ENCODE results near the gene MTMR11.

The MTMR11 gene

DNA sequence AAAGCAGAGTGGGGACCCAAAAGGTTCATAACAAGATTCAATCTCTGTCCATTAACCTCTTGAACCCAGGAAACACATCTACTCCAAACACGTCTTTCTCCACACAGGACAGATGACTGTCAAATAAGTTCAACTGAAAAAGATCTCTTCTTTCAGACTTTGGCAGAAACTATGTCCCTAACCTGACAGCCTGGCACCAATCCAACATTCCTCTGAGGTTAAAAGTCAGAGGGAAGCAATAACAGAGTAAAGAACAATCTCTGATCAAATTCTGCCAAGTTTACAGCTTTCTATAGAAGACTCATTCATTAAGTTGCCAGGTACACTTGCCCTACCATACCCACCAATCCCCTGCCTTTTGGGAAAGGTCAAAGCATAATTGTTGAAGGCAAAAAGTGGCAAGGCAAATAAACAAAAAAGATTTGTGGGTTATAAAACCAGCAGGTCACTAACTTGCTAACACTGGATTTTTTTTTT, 41.9 kb upstream of the MTMR11 start:
- Histone ChIP-seq H2AFZ (ENCODE audit: low read depth, low read length) (no peak overlapping the region), H3K27ac (ENCODE audit: low read length) (no peak overlapping the region), H3K4me2 (ENCODE audit: insufficient read depth, low read length) (no peak overlapping the region)

DNA sequence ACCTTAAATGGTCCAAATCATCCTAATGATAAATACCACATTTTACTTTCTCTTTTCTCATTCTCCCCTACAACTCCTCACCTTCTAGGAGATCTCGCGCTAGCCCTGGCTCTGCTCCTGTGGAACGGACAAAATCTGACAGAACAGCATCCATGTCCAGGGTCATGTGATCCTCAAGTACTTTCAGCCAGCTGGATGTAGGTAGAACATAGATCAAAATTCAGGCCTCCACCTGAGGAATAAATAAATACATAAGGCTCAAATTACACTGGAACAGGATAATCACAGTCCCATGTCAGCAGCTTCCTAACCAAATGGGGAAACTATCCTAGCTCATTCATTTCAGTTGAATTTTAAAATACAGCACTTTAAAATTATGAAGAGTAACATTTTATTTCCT, 40.7 kb upstream of the MTMR11 start:
- DNase-seq: no peak
- TF ChIP-seq, protein P1, sequence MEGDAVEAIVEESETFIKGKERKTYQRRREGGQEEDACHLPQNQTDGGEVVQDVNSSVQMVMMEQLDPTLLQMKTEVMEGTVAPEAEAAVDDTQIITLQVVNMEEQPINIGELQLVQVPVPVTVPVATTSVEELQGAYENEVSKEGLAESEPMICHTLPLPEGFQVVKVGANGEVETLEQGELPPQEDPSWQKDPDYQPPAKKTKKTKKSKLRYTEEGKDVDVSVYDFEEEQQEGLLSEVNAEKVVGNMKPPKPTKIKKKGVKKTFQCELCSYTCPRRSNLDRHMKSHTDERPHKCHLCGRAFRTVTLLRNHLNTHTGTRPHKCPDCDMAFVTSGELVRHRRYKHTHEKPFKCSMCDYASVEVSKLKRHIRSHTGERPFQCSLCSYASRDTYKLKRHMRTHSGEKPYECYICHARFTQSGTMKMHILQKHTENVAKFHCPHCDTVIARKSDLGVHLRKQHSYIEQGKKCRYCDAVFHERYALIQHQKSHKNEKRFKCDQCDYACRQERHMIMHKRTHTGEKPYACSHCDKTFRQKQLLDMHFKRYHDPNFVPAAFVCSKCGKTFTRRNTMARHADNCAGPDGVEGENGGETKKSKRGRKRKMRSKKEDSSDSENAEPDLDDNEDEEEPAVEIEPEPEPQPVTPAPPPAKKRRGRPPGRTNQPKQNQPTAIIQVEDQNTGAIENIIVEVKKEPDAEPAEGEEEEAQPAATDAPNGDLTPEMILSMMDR (IDR thresholded peaks at IDR 0.05; ENCODE audit: borderline replicate concordance, extremely low read depth, low read length, poor library complexity, severe bottlenecking): no peak
- TF ChIP-seq EZH2 (IDR thresholded peaks at IDR 0.05; ENCODE audit: borderline replicate concordance, low read depth, low read length, severe bottlenecking): no peak
- Histone ChIP-seq H3K9ac (ENCODE audit: low read depth, low read length) (no peak overlapping the region), H3K4me1 (ENCODE audit: insufficient read depth, low read length) (no peaks in the 10 kb centered on the region), H3K9me3 (ENCODE audit: insufficient read depth, low read length, severe bottlenecking) (no peaks in the 10 kb centered on the region), H3K4me3 (ENCODE audit: low read depth in 1 of 2, low read length in 2 of 2) (no peak overlapping the region), H3K36me3 (ENCODE audit: insufficient read depth, low read length) (no peaks in the 10 kb centered on the region), H2AFZ (ENCODE audit: low read depth, low read length) (no peak overlapping the region), H3K4me2 (ENCODE audit: insufficient read depth, low read length) (no peak overlapping the region), H4K20me1 (ENCODE audit: insufficient read depth, low read length) (no peaks in the 10 kb centered on the region), H3K79me2 (ENCODE audit: insufficient read depth, low read length) (no peaks in the 10 kb centered on the region), H3K27ac (ENCODE audit: low read length) (no peak overlapping the region), H3K27me3 (ENCODE audit: insufficient read depth, low read length, poor library complexity) (no peaks in the 10 kb centered on the region)
- no peak for ATAC-seq (ENCODE audit: insufficient read depth, low read depth)

More for the DNA sequence above, 41.9 kb upstream of the MTMR11 start:
- no peaks in the 10 kb centered on the region for H3K27me3 ChIP-seq (ENCODE audit: insufficient read depth, low read length, poor library complexity)
- H3K9ac ChIP-seq (ENCODE audit: low read depth, low read length): no peak overlapping the region
- ATAC-seq (ENCODE audit: insufficient read depth, low read depth): no peak
- no peak for TF ChIP-seq EZH2 (IDR thresholded peaks at IDR 0.05; ENCODE audit: borderline replicate concordance, low read depth, low read length, severe bottlenecking)
- TF ChIP-seq, protein P1 (IDR thresholded peaks at IDR 0.05; ENCODE audit: borderline replicate concordance, extremely low read depth, low read length, poor library complexity, severe bottlenecking): no peak
- H3K36me3 ChIP-seq (ENCODE audit: insufficient read depth, low read length): no peaks in the 10 kb centered on the region
- H3K79me2 ChIP-seq (ENCODE audit: insufficient read depth, low read length): no peaks in the 10 kb centered on the region
- DNase-seq: no peak
- no peaks in the 10 kb centered on the region for H3K9me3 ChIP-seq (ENCODE audit: insufficient read depth, low read length, severe bottlenecking)
- H3K4me3 ChIP-seq (ENCODE audit: low read depth in 1 of 2, low read length in 2 of 2): no peak overlapping the region
- no peaks in the 10 kb centered on the region for H4K20me1 ChIP-seq (ENCODE audit: insufficient read depth, low read length)
- H3K4me1 ChIP-seq (ENCODE audit: insufficient read depth, low read length): no peaks in the 10 kb centered on the region

DNA sequence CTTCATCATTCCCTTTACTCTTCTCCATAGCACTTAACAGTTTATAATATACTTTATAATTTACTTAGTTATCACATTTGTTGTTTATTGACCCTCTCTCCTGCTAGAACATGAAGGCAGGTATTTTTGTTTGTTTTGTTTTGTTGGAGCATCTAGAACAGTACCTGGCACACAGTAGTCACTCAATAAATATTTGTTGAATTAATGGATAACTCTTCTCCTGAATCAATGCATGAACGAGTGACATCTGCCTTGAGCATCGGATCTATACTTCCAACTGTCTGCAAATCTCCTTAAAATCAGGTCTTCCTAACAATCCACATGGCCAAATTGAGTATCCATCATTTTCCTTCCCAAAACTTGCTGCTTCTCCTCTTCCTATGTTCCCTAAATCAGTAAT, 35.9 kb upstream of the MTMR11 start:
- Histone ChIP-seq H3K79me2 (ENCODE audit: insufficient read depth, low read length) (no peaks in the 10 kb centered on the region), H4K20me1 (ENCODE audit: insufficient read depth, low read length) (no peaks in the 10 kb centered on the region), H3K27me3 (ENCODE audit: insufficient read depth, low read length, poor library complexity) (no peaks in the 10 kb centered on the region), H3K4me3 (ENCODE audit: low read depth in 1 of 2, low read length in 2 of 2) (no peak overlapping the region), H3K9me3 (ENCODE audit: insufficient read depth, low read length, severe bottlenecking) (no peaks in the 10 kb centered on the region), H3K4me1 (ENCODE audit: insufficient read depth, low read length) (no peaks in the 10 kb centered on the region), H2AFZ (ENCODE audit: low read depth, low read length) (no peak overlapping the region), H3K9ac (ENCODE audit: low read depth, low read length) (no peak overlapping the region), H3K4me2 (ENCODE audit: insufficient read depth, low read length) (no peak overlapping the region), H3K36me3 (ENCODE audit: insufficient read depth, low read length) (no peaks in the 10 kb centered on the region), H3K27ac (ENCODE audit: low read length) (no peak overlapping the region)
- no peak for ATAC-seq (ENCODE audit: insufficient read depth, low read depth)
- TF ChIP-seq EZH2 (IDR thresholded peaks at IDR 0.05; ENCODE audit: borderline replicate concordance, low read depth, low read length, severe bottlenecking): no peak
- TF ChIP-seq, protein P1 (IDR thresholded peaks at IDR 0.05; ENCODE audit: borderline replicate concordance, extremely low read depth, low read length, poor library complexity, severe bottlenecking): no peak
- DNase-seq: no peak

DNA sequence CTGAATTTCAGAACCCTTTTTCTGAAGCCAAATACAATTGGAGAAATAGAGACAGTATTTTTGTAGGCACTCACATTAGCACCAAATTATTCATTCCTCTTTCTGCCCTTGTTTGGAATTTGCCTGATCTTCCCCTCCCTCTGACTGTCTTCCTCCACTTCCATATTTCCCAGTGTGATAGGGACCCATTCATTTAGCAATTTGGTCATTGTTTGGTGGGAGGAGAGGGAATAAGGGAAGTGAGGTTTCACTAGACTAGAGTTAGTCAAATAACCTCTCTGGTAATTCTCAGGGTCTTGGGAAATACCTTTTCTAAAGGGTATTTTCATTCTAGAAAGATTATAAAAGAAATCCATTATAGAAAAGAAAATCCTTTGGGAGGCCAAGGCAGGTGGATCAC, 31.0 kb upstream of the MTMR11 start:
- Histone ChIP-seq H3K9me3 (ENCODE audit: insufficient read depth, low read length, severe bottlenecking) (no peaks in the 10 kb centered on the region), H3K9ac (ENCODE audit: low read depth, low read length) (no peak overlapping the region), H3K4me3 (ENCODE audit: low read depth in 1 of 2, low read length in 2 of 2) (no peak overlapping the region), H3K4me2 (ENCODE audit: insufficient read depth, low read length) (no peak overlapping the region), H3K36me3 (ENCODE audit: insufficient read depth, low read length) (no peaks in the 10 kb centered on the region), H4K20me1 (ENCODE audit: insufficient read depth, low read length) (no peaks in the 10 kb centered on the region), H3K27me3 (ENCODE audit: insufficient read depth, low read length, poor library complexity) (no peaks in the 10 kb centered on the region), H3K27ac (ENCODE audit: low read length) (no peak overlapping the region), H2AFZ (ENCODE audit: low read depth, low read length) (no peak overlapping the region), H3K4me1 (ENCODE audit: insufficient read depth, low read length) (no peaks in the 10 kb centered on the region), H3K79me2 (ENCODE audit: insufficient read depth, low read length) (no peaks in the 10 kb centered on the region)
- TF ChIP-seq, protein P1 (IDR thresholded peaks at IDR 0.05; ENCODE audit: borderline replicate concordance, extremely low read depth, low read length, poor library complexity, severe bottlenecking): no peak
- TF ChIP-seq EZH2 (IDR thresholded peaks at IDR 0.05; ENCODE audit: borderline replicate concordance, low read depth, low read length, severe bottlenecking): no peak
- DNase-seq: no peak
- no peak for ATAC-seq (ENCODE audit: insufficient read depth, low read depth)

Data from DND-41 (cell line).